ENCODE results near the gene ARF6. TPM values are rescaled to one million over a fixed set of nuclear protein-coding genes. Genes with fewer than 3 reads are reported as not detected.

The ARF6 gene
- polyA plus RNA-seq, 1 donor (not counting 4 experiments of a cell fraction or from before 2014, with no cell fraction given), result 53.4 TPM

DNA sequence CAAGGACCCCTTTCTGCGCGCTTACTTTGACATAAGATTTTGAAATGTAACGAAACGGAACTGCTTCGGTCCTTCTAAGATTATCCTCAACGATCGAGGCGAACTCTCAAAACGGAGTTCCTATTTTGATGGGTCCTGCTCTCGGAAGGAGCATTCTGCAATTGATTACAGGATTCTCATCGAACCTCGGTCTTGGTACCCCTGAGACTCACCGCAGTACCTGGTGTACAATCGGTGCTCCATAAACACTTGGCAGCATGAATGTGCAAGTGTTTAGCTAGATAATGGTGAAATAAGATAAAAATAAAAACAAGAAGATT, 39.8 kb upstream of the ARF6 start:
- Histone ChIP-seq H3K4me3 (ENCODE audit: control insufficient read depth in 2 of 3, extremely low read depth in 1 of 3, insufficient read depth in 2 of 3, low read depth in 1 of 3, low read length in 3 of 3) (peak overlapping the region; percentile 74 to 98 (median 96)), H3K9ac (ENCODE audit: control insufficient read depth, extremely low read depth, insufficient read depth, low read length) (peak overlapping the region; percentile 97), H3K9me1 (ENCODE audit: control insufficient read depth, extremely low read depth, insufficient read depth, low read length) (no peaks in the 10 kb centered on the region), H3K9me3 (ENCODE audit: control insufficient read depth, low read depth, low read length) (no peaks in the 10 kb centered on the region), H3K27me3 (ENCODE audit: control insufficient read depth, extremely low read depth, insufficient read depth, low read length) (no peaks in the 10 kb centered on the region), H2AFZ (ENCODE audit: control insufficient read depth, low read length) (peak overlapping the region; percentile 87), H3K4me1 (ENCODE audit: control insufficient read depth, extremely low read depth, insufficient read depth, low read length) (peaks cover 8% of the 10 kb centered on the region), H3K79me2 (ENCODE audit: control insufficient read depth, insufficient read depth, low read length) (peaks cover 39% of the 10 kb centered on the region), H3K36me3 (ENCODE audit: control insufficient read depth in 2 of 2, extremely low read depth in 1 of 2, insufficient read depth in 2 of 2, low read length in 2 of 2) (peaks cover 3 to 7% of the 10 kb centered on the region in 2 experiments), H3K4me2 (ENCODE audit: control insufficient read depth, extremely low read depth, insufficient read depth, low read depth, low read length) (peak overlapping the region; percentile 94), H4K20me1 (ENCODE audit: control insufficient read depth, extremely low read depth, insufficient read depth, low read length) (no peaks in the 10 kb centered on the region), H3K27ac (ENCODE audit: control insufficient read depth, insufficient read depth, low read length) (peak overlapping the region; percentile 87)
- FAIRE-seq (no peak), DNase-seq (ENCODE audit: low read depth, low spot score) (no peak)
- TF ChIP-seq, protein P1, sequence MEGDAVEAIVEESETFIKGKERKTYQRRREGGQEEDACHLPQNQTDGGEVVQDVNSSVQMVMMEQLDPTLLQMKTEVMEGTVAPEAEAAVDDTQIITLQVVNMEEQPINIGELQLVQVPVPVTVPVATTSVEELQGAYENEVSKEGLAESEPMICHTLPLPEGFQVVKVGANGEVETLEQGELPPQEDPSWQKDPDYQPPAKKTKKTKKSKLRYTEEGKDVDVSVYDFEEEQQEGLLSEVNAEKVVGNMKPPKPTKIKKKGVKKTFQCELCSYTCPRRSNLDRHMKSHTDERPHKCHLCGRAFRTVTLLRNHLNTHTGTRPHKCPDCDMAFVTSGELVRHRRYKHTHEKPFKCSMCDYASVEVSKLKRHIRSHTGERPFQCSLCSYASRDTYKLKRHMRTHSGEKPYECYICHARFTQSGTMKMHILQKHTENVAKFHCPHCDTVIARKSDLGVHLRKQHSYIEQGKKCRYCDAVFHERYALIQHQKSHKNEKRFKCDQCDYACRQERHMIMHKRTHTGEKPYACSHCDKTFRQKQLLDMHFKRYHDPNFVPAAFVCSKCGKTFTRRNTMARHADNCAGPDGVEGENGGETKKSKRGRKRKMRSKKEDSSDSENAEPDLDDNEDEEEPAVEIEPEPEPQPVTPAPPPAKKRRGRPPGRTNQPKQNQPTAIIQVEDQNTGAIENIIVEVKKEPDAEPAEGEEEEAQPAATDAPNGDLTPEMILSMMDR (optimal IDR thresholded peaks at IDR 0.05 in 1 of 3, IDR thresholded peaks at IDR 0.05 in 1 of 3, conservative IDR thresholded peaks at IDR 0.05 in 1 of 3; ENCODE audit: extremely low read depth in 1 of 3, insufficient read depth in 2 of 3, low read length in 3 of 3), result no peak
- no peak for TF ChIP-seq EZH2 (IDR thresholded peaks at IDR 0.05; ENCODE audit: low read length)
- dilution Hi-C loops (cut with MboI; ENCODE audit: extremely low pct_ligation_motif_present, low sequenced_read_pairs), result no loop called here

DNA sequence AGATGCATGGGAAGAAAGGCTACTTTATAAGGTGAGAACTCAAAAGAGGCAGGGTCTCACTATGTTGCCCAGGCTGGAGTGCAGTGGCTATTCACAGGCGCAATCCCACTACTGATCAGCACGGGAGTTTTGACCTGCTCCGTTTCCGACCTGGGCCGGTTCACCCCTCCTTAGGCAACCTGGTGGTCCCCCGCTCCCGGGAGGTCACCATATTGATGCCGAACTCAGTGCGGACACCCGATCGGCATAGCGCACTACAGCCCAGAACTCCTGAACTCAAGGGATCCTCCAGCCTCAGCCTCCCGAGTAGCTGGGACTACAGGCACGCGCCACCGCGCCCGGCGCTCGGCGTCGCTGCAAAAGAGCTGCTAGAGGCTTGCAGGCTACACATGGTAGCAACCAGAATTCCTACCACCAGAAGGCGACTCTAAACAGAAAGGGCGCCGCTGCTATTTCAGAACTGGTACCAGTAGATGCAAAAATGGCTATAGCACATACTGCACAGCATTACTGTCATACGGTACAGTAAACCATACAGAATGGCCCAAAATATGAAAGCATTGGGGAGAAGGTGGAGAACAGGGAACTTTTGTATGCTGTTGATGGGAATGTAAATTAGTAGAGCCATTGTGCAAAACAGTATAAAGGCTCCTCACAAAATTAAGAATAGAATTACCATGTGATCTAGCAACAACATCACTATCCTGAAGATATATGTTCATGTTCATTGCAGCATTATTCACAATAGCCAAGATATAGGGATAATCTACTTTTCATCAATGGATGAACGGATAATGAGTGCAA, 39.1 kb upstream of the ARF6 start:
- no peaks in the 10 kb centered on the region for H3K9me1 ChIP-seq (ENCODE audit: control insufficient read depth, extremely low read depth, insufficient read depth, low read length)
- peak; percentile 52 for DNase-seq (ENCODE audit: low read depth, low spot score)
- H3K4me1 ChIP-seq (ENCODE audit: control insufficient read depth, extremely low read depth, insufficient read depth, low read length), result peaks cover 8% of the 10 kb centered on the region
- no peak overlapping the region for H3K27ac ChIP-seq (ENCODE audit: control insufficient read depth, insufficient read depth, low read length)
- no peak for FAIRE-seq
- H3K27me3 ChIP-seq (ENCODE audit: control insufficient read depth, extremely low read depth, insufficient read depth, low read length), result no peaks in the 10 kb centered on the region
- H3K4me3 ChIP-seq (ENCODE audit: control insufficient read depth in 2 of 3, extremely low read depth in 1 of 3, insufficient read depth in 2 of 3, low read depth in 1 of 3, low read length in 3 of 3), result peak overlapping the region in 2 of 3 experiments; percentile 74 to 96
- H3K36me3 ChIP-seq (ENCODE audit: control insufficient read depth in 2 of 2, extremely low read depth in 1 of 2, insufficient read depth in 2 of 2, low read length in 2 of 2), result peaks cover 3 to 7% of the 10 kb centered on the region in 2 experiments
- no peak overlapping the region for H2AFZ ChIP-seq (ENCODE audit: control insufficient read depth, low read length)
- H4K20me1 ChIP-seq (ENCODE audit: control insufficient read depth, extremely low read depth, insufficient read depth, low read length), result no peaks in the 10 kb centered on the region
- no peak for TF ChIP-seq EZH2 (IDR thresholded peaks at IDR 0.05; ENCODE audit: low read length)
- TF ChIP-seq, protein P1 (optimal IDR thresholded peaks at IDR 0.05 in 1 of 3, IDR thresholded peaks at IDR 0.05 in 1 of 3, conservative IDR thresholded peaks at IDR 0.05 in 1 of 3; ENCODE audit: extremely low read depth in 1 of 3, insufficient read depth in 2 of 3, low read length in 3 of 3), result peak; percentile 63 to 82 (median 75)
- dilution Hi-C loops (cut with MboI; ENCODE audit: extremely low pct_ligation_motif_present, low sequenced_read_pairs), result no loop called here
- H3K9me3 ChIP-seq (ENCODE audit: control insufficient read depth, low read depth, low read length), result no peaks in the 10 kb centered on the region
- H3K4me2 ChIP-seq (ENCODE audit: control insufficient read depth, extremely low read depth, insufficient read depth, low read depth, low read length), result peak overlapping the region; percentile 94
- no peak overlapping the region for H3K9ac ChIP-seq (ENCODE audit: control insufficient read depth, extremely low read depth, insufficient read depth, low read length)
- peaks cover 36% of the 10 kb centered on the region for H3K79me2 ChIP-seq (ENCODE audit: control insufficient read depth, insufficient read depth, low read length)

All from keratinocyte (primary cell).